H7 (cell line): ENCODE data around the gene CCR5AS.
"Not testable (repeated sequence)": the region's sequence is repeated elsewhere in the genome, so short reads cannot be mapped to it uniquely, and the experiment has no call there.

Experiments used
- DNase-seq: peaks from one replicate; pipeline ENCODE4 v3.0.0; 2012
- H3K27me3 ChIP-seq: 2 replicates; pipeline ENCODE4 v1.6.0; 2011; ENCODE audit warnings: mild to moderate bottlenecking, low read length; ENCODE audit not compliant: control insufficient read depth, insufficient read depth
- H3K36me3 ChIP-seq: replicated peaks from 2 replicates; pipeline ENCODE4 v1.5.1; 2011; ENCODE audit warnings: low read length; ENCODE audit not compliant: control insufficient read depth, insufficient read depth
- H3K4me3 ChIP-seq: 2 replicates; pipeline ENCODE4 v1.5.1; 2011; ENCODE audit warnings: low read depth, mild to moderate bottlenecking, control low read depth, low read length, moderate library complexity; ENCODE audit not compliant: insufficient read depth

CCR5AS gene

GRCh38 chr3:46400846-46401245, 6.0 kb downstream of the CCR5AS start:
- Histone ChIP-seq H3K4me3 (no peak overlapping the region), H3K27me3 (no peaks in the 10 kb centered on the region), H3K36me3 (no peaks in the 10 kb centered on the region)
- no peak for DNase-seq

GRCh38 chr3:46400000-46400734, 6.7 kb downstream of the CCR5AS start:
- H3K4me3 ChIP-seq: no peak overlapping the region
- no peaks in the 10 kb centered on the region for H3K27me3 ChIP-seq
- DNase-seq: no peak
- H3K36me3 ChIP-seq: no peaks in the 10 kb centered on the region

- H3K36me3 ChIP-seq: no peaks in the 10 kb centered on the region
- no peaks in the 10 kb centered on the region for H3K27me3 ChIP-seq
- DNase-seq: no peak
- H3K4me3 ChIP-seq: no peak overlapping the region
These were observed 7.3 kb downstream of the CCR5AS start for GRCh38 chr3:46399557-46399956.

- no peak for DNase-seq
- H3K27me3 ChIP-seq: no peaks in the 10 kb centered on the region
These were observed 7.8 kb downstream of the CCR5AS start for GRCh38 chr3:46399098-46399497.

GRCh38 chr3:46398186-46398955, 8.5 kb downstream of the CCR5AS start:
- no peaks in the 10 kb centered on the region for H3K27me3 ChIP-seq
- DNase-seq: no peak
- H3K36me3 ChIP-seq: no peaks in the 10 kb centered on the region
- H3K4me3 ChIP-seq: no peak overlapping the region

More at GRCh38 chr3:46399098-46399497, 7.8 kb downstream of the CCR5AS start:
- Histone ChIP-seq H3K4me3 (no peak overlapping the region), H3K36me3 (no peaks in the 10 kb centered on the region)

GRCh38 chr3:46397111-46397510, 9.8 kb downstream of the CCR5AS start:
- Histone ChIP-seq H3K4me3 (no peak overlapping the region), H3K27me3 (no peaks in the 10 kb centered on the region), H3K36me3 (no peaks in the 10 kb centered on the region)
- DNase-seq: no peak

- no peaks in the 10 kb centered on the region for H3K27me3 ChIP-seq
- no peaks in the 10 kb centered on the region for H3K36me3 ChIP-seq
- no peak for DNase-seq
- no peak overlapping the region for H3K4me3 ChIP-seq
These were observed 10.9 kb downstream of the CCR5AS start for GRCh38 chr3:46395766-46396530.

GRCh38 chr3:46395210-46395661, 11.6 kb downstream of the CCR5AS start:
- Histone ChIP-seq H3K27me3 (no peaks in the 10 kb centered on the region), H3K4me3 (no peak overlapping the region), H3K36me3 (no peaks in the 10 kb centered on the region)
- peak; percentile 44 for DNase-seq

GRCh38 chr3:46393554-46394434, 13.1 kb downstream of the CCR5AS start:
- Histone ChIP-seq H3K4me3 (no peak overlapping the region), H3K27me3 (no peaks in the 10 kb centered on the region)
- DNase-seq: no peak

GRCh38 chr3:46393011-46393410, 13.9 kb downstream of the CCR5AS start:
- no peaks in the 10 kb centered on the region for H3K27me3 ChIP-seq
- H3K4me3 ChIP-seq: no peak overlapping the region
- no peak for DNase-seq
- no peaks in the 10 kb centered on the region for H3K36me3 ChIP-seq

More at GRCh38 chr3:46393554-46394434, 13.1 kb downstream of the CCR5AS start:
- no peaks in the 10 kb centered on the region for H3K36me3 ChIP-seq

GRCh38 chr3:46391526-46391925, 15.3 kb downstream of the CCR5AS start:
- H3K36me3 ChIP-seq, DNase-seq, H3K4me3 ChIP-seq, H3K27me3 ChIP-seq: not testable (repeated sequence)

- Histone ChIP-seq H3K36me3 (no peaks in the 10 kb centered on the region), H3K4me3 (no peak overlapping the region), H3K27me3 (no peaks in the 10 kb centered on the region)
- DNase-seq: no peak
These were observed 17.6 kb downstream of the CCR5AS start for GRCh38 chr3:46389306-46389705.

- H3K36me3 ChIP-seq, H3K4me3 ChIP-seq, H3K27me3 ChIP-seq, DNase-seq: not testable (repeated sequence)
These were observed 18.0 kb downstream of the CCR5AS start for GRCh38 chr3:46388847-46389246.

- no peaks in the 10 kb centered on the region for H3K36me3 ChIP-seq
- H3K27me3 ChIP-seq: no peaks in the 10 kb centered on the region
- H3K4me3 ChIP-seq: no peak overlapping the region
- DNase-seq: no peak
These were observed 20.7 kb downstream of the CCR5AS start for GRCh38 chr3:46386205-46386604.
